ENCODE results near the gene KANSL1. TPM values are rescaled to one million over a fixed set of nuclear protein-coding genes. Genes with fewer than 3 reads are reported as not detected.

KANSL1 gene
- total RNA-seq, 1 donor = 63.2 TPM

DNA sequence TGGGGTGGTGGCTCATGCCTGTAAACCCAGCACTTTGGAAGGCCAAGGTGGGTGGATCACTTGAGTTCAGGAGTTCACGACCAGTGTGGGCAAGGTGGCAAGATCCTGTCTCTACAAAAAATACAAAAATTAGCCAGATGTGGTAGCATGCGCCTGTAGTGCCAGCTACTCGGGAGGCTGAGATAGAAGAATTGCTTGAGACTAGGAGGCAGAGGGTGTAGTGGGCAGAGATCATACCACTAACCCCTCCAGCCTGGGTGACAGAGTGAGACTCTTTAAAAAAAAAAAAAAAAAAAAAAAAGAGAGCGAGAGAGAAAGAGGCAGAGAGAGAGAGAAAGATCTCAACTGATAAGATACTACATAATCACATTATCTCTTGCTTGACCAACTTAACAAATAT lies 45.9 kb downstream of the KANSL1 start:
- DNase-seq (ENCODE audit: low read depth) = no peak
- TF ChIP-seq, protein P1, sequence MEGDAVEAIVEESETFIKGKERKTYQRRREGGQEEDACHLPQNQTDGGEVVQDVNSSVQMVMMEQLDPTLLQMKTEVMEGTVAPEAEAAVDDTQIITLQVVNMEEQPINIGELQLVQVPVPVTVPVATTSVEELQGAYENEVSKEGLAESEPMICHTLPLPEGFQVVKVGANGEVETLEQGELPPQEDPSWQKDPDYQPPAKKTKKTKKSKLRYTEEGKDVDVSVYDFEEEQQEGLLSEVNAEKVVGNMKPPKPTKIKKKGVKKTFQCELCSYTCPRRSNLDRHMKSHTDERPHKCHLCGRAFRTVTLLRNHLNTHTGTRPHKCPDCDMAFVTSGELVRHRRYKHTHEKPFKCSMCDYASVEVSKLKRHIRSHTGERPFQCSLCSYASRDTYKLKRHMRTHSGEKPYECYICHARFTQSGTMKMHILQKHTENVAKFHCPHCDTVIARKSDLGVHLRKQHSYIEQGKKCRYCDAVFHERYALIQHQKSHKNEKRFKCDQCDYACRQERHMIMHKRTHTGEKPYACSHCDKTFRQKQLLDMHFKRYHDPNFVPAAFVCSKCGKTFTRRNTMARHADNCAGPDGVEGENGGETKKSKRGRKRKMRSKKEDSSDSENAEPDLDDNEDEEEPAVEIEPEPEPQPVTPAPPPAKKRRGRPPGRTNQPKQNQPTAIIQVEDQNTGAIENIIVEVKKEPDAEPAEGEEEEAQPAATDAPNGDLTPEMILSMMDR (IDR thresholded peaks at IDR 0.05; ENCODE audit: insufficient read depth, low read length) = no peak
- no peak overlapping the region for H3K4me3 ChIP-seq (ENCODE audit: low read depth, low read length)

DNA sequence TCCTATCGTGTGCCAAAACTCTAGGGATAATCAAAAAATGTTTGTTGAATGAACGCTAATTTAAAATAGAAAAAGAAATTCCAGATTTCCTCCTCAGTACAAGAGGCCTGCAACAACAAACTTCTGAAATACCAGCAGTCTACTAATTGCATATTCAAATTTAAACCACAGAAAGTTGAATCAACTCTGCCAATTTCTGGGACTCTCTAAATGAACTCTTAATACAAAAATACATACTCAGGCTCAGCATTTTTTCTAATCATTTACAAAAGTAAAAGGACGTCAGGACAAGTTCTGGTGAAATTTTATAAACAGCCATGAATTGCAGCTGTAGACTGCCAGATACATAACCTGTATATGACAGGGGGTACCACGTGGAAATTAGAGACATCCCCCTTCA lies 49.0 kb downstream of the KANSL1 start:
- TF ChIP-seq, protein P1 (IDR thresholded peaks at IDR 0.05; ENCODE audit: insufficient read depth, low read length) = no peak
- H3K4me3 ChIP-seq (ENCODE audit: low read depth, low read length) = no peak overlapping the region
- no peak for DNase-seq (ENCODE audit: low read depth)

DNA sequence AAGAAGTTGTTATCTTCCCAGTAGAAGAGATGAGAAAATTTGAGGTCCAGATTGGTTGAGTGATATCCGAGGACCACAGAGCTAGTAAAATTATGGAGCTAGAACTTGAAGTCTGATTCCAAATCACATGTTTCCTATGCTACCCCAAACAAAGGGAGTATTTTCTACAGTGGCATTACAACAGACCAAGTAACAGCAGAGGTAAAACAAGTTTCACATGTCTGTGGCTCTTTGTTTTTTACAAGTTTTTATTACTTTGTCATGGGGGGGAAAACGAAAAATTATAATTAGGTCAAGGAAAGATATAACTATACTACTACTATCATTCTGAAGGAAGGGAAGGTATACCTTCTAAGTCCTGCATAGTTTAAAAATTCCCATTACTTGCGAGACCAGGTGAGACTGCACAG lies 49.4 kb downstream of the KANSL1 start:
- DNase-seq (ENCODE audit: low read depth) = no peak
- TF ChIP-seq, protein P1 (IDR thresholded peaks at IDR 0.05; ENCODE audit: insufficient read depth, low read length) = no peak
- H3K4me3 ChIP-seq (ENCODE audit: low read depth, low read length) = no peak overlapping the region

DNA sequence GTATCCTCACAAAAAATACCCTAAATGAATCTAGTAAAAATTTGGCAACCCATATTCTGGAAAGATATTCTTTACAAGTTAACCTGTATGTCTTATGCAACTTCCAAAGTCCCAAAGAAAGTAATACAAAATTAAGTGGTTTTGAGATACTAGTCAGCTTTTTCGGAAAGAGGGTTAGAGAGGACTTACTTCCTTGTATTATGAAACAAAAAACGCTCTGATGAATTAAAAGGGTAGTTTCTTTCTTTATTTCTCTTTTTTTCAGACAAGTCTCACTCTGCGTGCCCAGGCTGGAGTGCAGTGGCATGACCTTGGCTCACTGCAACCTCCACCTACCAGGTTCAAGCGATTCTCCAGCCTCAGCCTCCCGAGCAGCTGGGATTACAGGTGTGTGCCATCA lies 51.6 kb downstream of the KANSL1 start:
- H3K4me3 ChIP-seq (ENCODE audit: low read depth, low read length) = no peak overlapping the region
- DNase-seq (ENCODE audit: low read depth) = no peak
- TF ChIP-seq, protein P1 (IDR thresholded peaks at IDR 0.05; ENCODE audit: insufficient read depth, low read length) = no peak

DNA sequence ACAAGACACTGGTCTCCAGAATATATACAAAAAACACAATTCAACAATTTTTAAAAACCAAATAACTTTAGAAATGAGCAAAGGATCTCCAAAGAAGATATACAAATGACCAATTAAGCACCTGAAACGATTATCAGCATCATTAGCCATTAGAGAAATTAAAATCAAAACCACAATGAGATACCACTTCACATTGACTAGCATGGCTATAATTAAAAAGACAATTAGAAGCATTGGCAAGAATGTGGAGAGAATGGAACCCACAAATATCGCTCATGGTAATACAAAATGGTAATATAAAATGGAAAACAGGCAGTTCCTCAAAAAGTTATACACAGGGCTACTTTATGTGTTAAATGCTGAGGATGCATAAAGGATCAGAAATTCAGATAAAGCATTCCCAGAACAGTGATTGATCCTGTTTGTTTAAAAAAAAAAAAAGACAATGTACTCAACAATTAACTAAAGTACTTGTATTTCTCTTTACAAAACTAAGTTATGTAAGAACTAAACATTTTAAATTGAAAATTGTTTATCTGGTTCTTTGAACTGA lies 52.5 kb downstream of the KANSL1 start:
- H3K4me3 ChIP-seq (ENCODE audit: low read depth, low read length) = no peak overlapping the region
- DNase-seq (ENCODE audit: low read depth) = no peak
- TF ChIP-seq, protein P1 (IDR thresholded peaks at IDR 0.05; ENCODE audit: insufficient read depth, low read length) = no peak

DNA sequence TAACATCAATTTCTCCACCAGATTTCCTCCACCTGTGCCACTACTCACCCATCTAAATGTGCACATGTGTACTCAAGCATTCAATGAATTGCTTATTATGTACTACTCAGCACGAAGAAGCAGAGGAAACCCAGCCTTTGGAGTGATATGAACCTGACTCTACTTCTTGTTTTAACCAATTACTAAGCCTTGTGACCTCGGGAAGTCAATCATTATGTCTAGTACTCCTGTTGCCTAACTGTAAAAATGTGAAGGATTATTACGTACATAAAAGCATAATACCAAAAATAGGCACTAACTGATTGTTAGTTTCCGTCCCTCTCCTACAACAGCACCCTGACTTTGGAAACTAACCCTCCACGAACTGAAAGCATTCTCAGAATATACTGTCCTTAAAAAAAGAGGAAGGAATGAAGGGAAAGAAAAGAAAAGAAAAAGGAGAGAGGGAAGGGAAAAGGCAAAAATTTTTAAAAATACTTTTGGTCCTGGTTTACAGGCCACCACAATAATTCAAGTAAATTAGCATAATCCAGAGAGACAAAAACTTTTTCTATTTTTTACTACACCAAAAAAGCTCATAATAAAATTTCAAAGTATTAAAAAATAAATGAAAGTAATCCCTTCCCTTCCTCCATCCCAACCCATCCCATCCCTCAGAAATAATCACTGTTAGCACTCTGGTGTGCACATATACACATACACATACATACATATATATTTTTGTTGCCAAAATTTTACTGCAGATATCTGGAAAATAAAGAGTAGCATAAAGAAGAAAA lies 53.6 kb downstream of the KANSL1 start:
- TF ChIP-seq, protein P1 (IDR thresholded peaks at IDR 0.05; ENCODE audit: insufficient read depth, low read length) = no peak
- DNase-seq (ENCODE audit: low read depth) = no peak
- H3K4me3 ChIP-seq (ENCODE audit: low read depth, low read length) = no peak overlapping the region

Data from fibroblast of the aortic adventitia (primary cell).